HG03095 (cell line): ENCODE results near the gene DOK5.

Source experiments
- ATAC-seq: cut with Tn5 transposase; IDR thresholded peaks from one replicate; pipeline ENCODE4 v1.9.1; 2021; ENCODE audit warnings: moderate library complexity; ENCODE audit not compliant: unreplicated experiment

The DOK5 gene

GRCh38 chr20:54680872-54681619 is 205.7 kb downstream of the DOK5 start:
- no peak for ATAC-seq

DNA sequence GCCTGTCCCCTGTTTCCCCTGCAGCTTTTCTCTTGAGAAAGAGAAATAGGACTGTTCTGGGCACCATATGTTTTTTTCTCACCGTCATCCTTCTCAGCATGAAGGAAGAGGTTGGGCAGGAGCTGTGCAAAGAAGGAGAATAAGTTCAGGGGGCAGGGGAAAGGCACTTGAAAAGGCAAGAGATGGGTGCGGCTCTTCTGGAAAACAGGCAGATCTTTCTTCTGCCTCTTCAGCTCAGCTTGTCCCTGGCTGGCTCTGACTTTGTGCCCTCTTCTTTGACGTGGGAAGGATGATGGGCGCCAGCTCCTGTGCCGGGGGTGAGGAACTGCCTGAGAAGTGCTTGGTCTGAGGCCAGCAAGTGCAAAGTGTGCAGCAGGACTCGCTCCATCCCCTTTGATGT is 206.5 kb downstream of the DOK5 start:
- ATAC-seq = no peak

- ATAC-seq = no peak
Observed at GRCh38 chr20:54688476-54688875, 213.1 kb downstream of the DOK5 start.

GRCh38 chr20:54690323-54690722 is 214.9 kb downstream of the DOK5 start:
- ATAC-seq = no peak

DNA sequence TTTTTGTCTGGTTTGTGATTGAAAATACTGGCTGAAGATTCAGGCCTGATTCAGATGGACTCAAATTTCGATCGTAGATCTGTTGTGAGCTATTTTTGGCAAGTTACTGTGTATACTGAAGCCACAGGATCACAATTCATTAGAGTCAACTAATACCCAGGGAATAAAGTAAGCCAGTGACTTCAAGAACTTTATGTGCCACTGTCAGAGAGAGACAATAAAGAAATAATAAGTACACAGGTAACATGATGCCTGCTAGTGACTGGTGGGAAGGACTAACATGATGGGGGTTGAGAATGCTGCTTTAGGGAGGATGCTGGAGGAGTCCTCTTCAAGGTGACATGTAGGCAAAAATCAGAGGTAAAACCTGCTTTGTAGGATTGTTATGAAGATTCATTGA is 215.9 kb downstream of the DOK5 start:
- ATAC-seq = no peak

- no peak for ATAC-seq
Observed at GRCh38 chr20:54692168-54692887, 216.9 kb downstream of the DOK5 start.

GRCh38 chr20:54694516-54694915 is 219.1 kb downstream of the DOK5 start:
- ATAC-seq = no peak

GRCh38 chr20:54698373-54698772 is 223.0 kb downstream of the DOK5 start:
- ATAC-seq = no peak
